GM19240 (cell line): ENCODE results near the gene BAZ2B.

Source experiments
- DNase-seq: peaks from one replicate; pipeline ENCODE4 v3.0.0; 2011; ENCODE audit warnings: low spot score; ENCODE audit not compliant: insufficient read length

The BAZ2B gene

DNA sequence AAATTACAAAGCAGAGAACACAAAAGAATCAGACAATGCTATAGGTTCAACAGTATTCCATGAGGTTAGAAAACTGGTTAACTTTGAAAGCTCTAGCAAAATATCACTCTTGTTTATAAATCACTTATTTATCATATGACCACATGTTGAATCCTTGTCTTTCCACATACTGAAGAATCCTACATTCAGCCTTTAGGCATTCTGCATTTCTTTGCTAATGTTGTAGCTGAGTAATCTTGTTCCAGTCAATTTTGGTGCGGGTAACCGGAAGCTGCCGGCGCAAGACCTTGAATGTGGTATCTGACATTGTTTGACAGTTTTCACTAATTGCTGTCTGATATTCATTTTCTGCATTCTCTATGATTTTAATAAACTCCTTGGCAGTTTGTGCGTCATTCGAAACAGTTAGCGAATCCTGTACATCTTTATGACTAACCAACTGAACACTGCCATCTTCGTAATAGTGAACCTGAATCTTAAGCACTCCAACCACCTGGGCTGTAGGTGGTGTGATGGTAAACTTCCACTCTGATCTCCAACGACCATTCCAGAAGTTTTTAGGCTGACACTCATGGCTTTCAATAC is 154.1 kb downstream of the BAZ2B start:
- no peak for DNase-seq

DNA sequence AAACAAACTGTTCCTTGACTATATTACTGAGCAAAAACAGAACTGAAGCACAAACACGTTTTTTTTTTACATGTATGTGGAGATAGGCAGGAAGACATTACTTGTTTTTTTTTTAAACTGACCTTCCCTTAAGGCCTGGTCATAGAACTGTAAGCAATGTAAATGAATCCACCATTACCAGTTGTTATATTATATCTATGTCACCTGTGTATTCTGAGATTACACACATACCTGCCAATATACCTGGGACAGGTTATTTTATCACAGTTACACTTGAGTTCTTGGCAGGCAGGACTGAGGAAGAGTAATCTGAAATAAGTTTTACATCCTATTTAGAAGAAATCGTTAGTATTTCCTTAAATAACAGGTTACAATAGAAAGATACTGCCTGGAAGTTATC is 155.3 kb downstream of the BAZ2B start:
- DNase-seq: no peak

DNA sequence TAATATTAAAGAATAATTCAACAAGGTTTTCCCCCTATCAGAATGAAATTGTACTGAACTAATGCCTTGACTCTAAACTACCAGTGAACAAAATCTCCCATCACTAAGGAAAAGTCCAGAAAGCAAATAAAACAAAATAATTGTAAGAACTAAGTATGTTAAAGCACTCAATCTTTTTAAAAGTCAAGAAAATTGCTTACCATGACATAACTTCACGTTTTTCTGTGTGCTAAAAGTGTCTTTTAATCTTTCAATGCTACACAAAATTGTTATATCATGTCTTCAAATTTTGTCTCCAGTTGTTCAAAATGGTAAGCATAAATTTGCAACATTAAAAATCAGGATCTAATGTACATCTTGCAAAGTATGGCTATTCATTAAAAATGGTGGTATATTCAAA is 156.1 kb downstream of the BAZ2B start:
- no peak for DNase-seq

DNA sequence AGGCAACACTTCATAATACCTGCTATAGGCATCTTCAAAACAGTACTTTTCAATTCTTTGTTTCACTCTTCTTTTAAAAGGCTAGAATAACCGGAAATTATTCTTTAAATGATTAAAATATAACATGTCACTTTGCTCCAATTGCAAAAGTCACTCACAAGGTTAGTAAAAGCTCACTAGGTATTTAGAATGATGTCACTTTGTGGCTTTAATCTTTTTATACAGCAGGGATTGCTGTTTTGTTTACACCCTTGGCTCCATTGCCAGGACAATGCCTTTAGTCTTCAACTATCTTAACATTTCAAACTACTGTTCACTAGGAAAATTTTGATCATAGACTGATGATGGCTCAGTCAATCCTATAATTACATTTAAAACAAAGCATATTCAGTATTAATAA is 157.1 kb downstream of the BAZ2B start:
- no peak for DNase-seq

DNA sequence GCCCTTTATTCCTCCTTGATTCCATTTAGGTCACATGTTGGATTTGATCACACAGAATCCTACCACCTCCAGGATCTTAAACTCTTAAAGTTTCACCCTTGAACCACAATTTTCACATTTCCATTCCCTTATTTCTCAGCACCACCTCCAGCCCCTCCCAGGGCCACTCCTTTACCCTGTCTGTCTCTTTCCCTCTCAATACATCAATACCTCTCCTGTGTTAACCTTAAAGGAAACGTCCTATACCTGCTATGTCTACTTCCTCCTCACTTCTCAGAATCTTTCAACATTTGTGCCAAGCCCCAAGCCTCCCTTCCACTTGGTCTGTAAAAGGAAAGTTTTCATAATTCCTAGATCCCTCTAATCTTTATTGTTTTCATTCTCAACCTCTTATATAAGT is 158.8 kb downstream of the BAZ2B start:
- no peak for DNase-seq

DNA sequence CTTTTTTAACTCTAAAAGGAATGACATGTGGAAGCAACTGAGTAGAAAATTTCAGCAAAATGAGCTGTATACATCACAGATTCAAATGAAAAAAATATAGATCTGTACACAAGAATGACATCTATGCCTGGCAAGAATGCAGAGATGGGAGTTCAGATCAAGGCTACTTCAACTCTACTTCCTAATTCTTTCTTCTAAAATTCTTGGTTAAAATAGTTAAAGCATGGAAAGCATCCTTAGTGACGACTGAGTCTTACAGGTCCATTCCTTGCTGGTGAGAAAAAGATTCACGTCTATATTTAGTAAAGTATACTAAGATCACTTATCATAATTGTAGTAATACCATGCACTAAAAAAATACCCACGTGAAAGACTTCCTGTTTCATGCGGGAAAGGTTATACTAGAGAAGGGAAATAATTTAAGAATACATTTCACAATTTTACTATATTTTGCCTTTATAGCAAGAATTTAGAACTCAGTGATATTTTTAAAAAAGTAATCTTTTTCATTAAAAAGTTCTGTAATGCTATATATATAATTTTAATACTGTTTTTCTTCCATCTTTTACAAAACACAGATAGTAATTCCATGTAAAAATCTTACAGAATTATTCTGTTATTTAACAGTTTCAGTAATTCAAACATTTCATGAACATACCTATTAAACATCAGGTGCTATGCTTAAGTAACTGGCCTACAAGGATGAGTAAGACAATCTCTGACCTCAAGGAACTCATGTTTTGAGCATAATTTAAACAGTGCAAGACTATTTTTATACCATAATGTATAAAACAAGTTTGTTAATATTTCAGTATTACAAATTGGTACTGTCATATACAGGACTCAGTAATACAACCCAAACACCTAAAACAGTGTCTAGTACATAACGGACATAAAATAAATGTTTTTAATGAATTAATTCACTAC is 159.6 kb downstream of the BAZ2B start:
- no peak for DNase-seq

DNA sequence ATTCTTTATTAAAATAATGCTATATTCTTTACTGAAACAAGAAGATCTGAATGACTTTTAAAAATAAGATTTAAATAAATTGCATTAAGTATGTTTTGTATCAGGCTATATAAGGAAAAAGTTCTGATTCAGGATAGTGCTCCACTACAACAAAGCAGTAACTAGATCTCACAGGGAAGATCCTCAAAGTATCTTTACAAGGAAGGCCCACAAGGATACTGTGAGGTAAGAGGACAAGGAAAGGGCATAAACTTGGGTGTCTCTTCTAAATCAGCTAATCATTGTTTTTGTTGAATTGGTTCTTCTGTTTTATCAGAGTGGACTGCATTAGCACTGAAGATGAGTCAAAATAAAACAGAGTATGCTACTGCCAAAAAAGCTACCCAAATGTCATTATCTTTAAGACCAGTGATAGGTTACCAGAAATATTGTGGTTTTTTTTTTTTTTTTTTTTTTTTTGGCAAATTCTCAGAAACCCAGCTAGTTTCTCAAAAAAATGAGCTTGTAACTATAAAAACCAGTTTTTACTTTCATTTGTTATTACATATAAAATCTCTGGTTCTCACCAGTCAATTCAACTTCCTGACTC is 160.9 kb downstream of the BAZ2B start:
- no peak for DNase-seq

DNA sequence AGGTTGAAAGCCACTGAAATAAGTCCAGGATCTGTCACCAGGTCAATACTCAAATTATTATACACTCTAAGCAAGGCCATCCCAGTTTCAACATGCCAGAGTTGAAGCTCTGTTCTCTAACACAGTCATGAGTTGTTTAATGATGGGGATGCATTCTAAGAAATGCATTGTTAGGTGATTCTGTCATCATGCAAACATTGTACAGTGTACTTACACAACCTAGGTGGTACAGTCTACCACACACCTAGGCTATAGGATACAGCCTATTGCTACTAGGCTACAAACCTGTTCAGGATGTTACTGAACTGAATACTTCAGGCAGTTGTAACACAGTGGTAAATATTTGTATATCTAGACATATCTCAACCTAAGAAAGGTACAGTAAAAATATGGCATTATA is 162.2 kb downstream of the BAZ2B start:
- DNase-seq: no peak

DNA sequence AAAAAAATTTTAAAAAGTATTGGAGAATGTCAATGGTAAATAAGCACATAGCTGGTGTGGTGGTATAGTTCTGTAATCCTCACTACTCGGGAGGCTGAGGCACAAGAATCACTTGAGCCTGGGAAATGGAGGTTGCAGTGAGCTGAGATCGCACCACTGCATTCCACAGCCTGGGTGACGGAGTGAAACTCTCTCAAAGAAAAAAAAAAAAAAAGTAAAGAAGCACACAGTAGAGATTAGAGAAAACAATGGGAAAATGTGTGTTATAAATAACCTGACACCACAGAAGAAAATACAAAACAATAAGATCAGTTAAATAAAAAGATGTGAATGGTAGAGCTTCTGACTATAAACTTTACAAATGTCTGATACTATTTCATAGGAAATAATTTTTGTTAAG is 166.2 kb downstream of the BAZ2B start:
- DNase-seq: no peak

DNA sequence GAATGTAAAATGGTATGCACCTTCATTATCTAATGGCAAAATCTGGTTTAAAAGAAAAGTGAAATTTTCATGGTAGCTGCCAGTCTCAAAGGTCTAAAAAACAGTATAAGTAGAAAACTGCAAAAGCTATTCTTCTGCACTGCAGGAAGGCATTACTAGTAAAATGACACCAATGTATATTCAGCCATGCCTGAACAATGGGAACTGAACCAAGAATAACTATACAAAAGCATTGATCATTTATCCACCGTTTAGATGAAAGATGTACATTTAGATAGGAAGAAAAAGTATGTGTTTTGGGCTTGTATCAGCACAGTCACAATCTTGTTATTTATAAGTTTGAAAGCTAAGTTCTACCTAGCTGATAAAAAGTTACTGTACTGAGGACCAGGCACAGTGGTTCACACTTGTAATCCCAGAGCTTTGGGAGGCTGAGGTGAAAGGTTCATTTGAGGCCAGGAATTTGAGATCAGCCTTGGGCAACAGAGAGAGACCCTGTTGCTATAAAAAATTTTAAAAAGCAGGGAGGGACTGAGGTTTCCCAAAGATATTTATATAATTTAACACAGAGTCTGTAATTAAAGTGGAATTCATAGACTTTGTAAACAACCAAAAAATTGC is 166.7 kb downstream of the BAZ2B start:
- no peak for DNase-seq

DNA sequence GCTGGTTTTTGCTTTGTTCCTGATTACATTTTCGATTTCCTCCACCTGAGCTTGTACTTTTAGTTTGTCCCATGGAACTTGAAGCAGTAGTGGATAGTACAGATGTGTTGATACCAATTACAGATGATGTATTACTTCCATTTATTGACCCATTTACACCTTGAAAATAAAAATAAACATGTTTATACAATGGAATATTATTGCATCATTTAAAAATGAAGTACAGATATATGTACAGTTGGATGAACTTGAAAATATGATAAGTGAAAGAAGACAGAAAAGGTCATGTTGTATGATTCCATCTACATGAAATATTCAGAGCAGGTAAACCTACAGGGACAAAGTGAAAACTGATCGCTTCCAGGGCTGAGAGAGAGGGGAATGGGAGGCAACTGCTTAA is 169.5 kb downstream of the BAZ2B start:
- DNase-seq: no peak

DNA sequence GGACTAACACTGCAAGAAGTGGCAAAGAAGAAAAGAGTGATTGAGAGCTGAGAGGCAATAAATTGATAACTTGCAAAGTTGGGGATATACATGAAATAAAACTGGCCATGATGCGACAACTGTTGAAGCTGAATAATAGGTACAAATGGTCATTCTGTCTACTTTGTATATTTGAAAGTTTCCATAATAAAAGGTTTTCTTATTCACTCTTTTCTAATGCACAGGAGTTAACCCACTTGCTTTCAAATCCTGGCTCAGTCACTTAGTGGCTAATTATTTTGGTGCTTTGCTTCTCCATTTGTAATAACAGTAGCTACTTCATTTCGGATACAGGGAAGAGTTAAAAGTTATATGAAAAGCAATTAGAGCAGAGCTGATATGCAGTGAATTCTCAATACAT is 170.1 kb downstream of the BAZ2B start:
- no peak for DNase-seq

DNA sequence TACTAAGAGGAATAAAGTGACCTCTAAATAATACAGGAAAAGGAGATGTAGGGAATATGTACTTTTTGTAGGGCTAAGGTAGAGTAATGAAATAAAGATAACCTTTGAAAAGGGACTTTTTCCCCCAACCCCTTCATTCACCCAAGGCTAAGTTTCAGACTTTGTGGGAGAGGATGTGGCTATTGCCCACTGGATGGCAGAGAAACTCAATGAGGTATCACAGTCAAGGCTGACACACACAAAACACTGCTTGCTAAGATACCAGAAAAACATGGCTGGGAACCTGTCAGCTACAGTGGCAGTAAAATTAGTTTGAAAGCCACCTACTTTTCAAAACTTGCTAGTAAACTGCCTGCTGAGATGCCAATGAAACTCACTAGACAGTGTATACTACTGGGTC is 171.0 kb downstream of the BAZ2B start:
- DNase-seq: no peak

DNA sequence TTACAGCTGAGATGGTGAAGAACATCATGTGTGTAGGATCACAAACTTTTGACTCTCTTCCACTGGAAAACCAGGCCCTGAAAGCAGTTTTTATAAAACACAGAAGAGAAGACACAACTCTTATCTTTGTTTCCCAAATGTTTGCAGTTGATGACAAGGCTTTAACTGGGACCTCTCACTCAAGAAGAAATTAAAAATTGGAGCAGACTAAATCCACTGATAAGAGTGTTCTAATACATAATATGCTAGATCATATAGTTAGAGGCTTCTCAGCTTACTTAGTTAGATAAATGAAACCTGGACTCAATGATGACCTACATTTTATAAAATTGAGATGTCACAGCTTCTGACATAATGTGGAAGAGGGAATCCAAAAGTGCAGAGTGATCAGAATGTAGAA is 171.6 kb downstream of the BAZ2B start:
- DNase-seq: no peak

DNA sequence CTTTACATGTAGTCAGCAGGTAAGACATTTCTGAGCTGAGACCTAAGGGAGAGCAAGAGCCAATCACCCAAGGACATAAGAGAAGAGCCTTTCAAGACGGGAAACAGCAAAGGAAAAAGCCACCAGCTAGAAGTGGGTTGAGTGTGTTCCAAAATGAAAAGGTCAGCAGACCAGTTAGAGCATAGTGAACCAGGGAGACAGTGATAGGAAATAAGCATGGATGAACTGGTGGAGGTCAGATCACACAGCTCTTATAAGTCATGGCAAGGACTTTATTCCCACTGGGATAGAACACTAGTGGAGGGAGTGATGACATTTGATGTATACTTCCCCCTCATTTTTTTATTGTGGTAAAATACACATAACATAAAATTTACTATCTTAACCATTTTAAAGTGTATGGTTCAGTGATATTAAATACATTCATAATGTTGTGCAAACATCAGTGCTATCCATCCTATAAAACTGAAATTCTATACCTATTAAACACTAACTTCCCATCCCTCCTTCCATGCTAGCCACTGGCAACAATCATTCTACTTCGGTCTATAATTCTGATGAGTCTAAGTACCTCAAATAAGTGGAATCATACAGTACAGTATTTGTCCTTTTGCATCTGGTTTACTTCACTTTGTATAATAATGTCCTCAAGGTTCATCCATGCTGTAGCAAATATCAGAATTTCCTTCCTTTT is 174.0 kb downstream of the BAZ2B start:
- no peak for DNase-seq

DNA sequence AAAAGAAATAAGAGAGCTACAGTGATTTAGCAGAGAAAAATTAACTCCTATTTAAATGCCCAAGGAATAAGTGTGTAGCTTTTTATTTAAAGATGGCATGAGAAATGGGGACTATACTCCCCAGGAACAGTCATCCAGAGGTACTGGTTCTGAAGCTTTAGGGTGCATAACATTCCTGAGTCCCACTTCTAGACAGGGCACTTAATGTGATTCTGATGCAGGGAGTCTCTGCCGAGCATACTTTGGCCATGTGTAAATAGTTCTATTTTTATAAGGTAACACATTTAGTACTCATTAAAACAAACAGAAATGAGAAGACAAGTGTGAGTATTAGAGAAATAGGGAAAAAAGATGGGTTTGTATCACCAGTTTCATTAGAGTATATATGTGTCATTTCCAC is 175.2 kb downstream of the BAZ2B start:
- DNase-seq: no peak

DNA sequence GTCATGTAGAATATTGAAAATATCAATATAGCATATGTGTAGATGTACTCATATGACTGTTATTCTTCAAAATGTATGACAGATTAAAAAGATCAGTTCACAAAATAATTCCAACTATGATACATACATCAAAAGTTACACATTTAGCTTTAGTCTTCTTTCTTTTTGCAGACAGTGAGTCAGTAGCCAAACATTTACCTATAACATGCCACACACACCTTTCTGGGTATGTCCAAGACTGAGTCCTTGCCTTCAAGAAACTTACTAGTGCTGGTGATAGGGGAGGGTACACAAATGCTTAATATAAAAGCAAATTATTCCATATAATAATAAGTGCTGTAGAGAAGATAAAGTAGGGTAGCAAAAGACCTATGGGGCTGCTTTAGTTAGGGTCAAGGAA is 176.9 kb downstream of the BAZ2B start:
- no peak for DNase-seq

DNA sequence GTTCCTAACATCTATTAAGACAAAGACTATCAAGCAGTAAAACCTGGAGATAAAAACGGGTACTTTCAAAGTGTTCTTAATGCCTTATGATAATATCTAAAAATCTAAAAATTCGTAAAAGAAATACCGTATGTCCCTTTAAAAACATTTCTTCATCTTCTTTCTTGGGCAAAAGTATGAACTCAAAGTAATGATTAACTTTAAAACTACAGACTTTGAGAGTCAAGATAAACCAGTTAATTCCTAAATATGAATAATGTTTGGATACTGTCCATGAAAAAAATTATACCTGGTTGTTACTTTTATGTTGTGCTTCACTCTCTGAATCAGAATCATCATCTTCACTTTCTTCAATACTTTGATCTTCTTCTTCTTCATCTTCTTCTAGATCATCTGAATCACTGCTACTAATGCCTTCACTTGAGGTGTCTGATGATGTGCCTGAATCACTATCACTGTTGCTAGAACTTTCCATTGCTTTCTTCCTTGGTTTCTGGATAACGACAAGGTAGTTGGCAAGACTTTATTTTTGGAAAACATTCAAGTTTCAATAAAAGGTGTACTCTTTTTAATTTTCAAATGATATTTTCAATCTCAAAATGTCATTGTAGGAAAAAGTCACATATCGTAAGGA is 177.5 kb downstream of the BAZ2B start:
- no peak for DNase-seq

DNA sequence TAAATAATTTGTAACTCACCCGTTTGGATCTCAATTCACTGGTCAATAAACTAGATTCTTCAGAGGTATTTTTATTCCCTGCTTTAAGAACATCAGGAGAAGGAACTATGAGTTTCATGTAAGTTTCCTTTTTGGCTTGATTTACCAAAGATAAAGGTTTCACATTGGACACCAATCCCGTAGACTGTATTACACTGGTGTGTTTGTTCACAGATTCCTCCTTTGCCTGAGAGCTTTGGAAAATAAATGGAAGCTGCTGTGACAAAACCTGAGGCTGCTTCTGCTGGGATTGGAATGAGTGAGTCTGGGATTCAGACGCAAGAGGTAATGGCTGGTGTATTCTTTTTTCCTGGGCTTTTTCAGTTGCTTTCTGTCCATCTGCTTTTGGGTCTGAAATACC is 178.1 kb downstream of the BAZ2B start:
- no peak for DNase-seq

DNA sequence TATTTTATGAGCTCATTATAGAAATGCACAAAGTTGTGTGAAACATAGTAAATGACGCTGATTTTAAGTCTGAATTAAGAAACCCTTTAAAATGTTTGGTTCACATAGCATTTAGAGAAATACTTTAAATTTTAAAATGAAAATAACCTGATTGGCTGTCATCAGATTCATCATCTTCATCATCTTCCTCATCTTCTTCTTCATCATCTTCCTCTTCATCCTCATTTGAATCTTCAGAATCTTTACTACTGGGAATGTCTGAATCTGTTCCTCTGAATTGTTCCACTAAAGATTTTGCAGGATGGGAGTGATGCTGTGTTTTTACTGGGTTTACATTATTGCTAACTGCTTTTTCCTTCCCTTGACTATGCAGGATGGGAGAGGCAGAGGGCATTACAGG is 183.7 kb downstream of the BAZ2B start:
- DNase-seq: no peak

DNA sequence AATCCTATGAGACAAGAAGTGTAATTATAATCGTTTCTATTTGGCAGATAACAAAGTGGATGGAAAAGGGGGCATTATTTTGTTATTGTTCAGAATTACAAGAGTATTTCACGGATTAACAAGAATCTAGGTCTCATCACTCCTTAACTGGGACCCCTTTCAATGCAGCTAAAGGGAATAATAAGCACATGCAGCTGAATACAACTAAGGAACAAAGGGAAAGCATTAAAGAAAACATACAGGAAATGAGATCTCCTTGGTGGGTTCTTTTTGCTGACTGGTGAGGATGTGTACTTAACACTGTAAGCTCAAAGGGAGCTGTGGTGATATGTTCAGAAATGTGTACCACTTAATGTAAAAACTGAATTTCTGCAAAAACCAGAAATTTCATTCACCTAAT is 189.3 kb downstream of the BAZ2B start:
- DNase-seq: no peak
